ENCODE data around the gene HERC5.
A peak's percentile ranks its signal among the peaks of the same experiment; 100 is the strongest.
"Not testable (repeated sequence)": the region's sequence is repeated elsewhere in the genome, so short reads cannot be mapped to it uniquely, and the experiment has no call there.

HERC5 gene

GRCh38 chr4:88522702-88523324 is 65.9 kb downstream of the HERC5 start:
- DNase-seq (ENCODE audit: low spot score) = peak; percentile 17

DNA sequence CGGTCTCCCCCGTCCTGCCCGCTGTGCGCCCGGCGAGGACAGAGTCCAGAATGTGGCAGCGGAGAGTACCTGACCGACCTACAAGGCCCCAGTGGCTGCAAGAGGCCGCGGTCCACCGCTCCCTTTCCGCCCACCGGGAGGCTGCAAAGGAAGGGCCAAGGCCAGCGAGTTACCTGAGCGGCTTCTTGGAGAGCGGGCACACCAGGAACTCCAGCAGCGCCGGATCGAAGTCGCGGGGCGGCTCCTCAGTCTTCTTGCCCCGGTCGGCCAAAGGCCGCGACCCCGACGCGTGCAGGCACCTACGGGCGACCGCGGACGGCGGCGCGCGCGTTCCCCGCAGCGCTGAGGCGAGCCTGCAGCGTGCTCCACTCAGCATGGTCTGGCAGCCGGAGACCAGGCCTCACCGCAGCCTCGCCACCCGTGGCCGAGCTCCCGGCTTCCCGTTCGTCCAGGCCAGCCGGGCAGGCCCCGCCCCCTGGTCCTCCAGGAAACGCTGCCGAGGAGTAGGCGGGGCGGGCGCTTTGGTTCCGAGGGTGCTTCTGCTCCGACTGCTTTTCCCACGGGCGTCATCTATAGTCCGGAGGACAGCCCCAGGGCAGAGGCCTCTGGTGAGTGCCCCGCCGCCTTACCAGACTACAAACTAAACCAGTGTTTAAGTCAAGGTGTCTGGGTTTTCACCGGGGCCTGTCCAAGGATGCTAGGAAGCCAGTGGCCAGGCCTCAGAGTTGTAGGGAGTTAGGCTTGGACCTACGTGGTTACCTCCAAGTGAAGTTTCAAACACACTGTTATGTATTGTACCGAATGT is 66.6 kb downstream of the HERC5 start, which contains the start of gene PYURF:
Gene PYURF (minus strand): TSS at position 452 of the 805 bp plus-strand sequence. CDS start 76 bp downstream, at position 376.
- peak; percentile 95 for DNase-seq (ENCODE audit: low spot score)

GRCh38 chr4:88524171-88524570 is 67.3 kb downstream of the HERC5 start:
- no peak for DNase-seq (ENCODE audit: low spot score)

- DNase-seq (ENCODE audit: low spot score) = peak; percentile 13
Measured at GRCh38 chr4:88526221-88526815, 69.4 kb downstream of the HERC5 start.

DNA sequence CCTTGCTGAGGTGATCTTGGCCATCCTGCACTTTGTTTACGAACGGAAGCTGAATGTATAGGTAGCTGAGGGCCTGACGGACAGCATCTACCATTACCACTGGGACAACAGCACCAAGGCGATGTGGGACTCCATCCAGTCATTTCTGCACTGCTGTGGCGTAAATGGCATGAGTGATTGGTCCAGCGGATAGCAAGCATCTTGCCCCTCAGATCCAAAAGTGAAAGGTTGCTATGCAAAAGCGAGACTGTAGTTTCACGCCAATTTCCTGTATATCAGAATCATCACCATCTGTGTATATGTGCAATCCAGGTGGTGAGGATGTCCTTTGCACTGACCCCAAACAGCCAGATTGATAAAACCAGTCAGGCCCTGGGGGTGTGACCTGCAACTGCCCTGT is 70.9 kb downstream of the HERC5 start:
- DNase-seq (ENCODE audit: low spot score) = no peak

DNA sequence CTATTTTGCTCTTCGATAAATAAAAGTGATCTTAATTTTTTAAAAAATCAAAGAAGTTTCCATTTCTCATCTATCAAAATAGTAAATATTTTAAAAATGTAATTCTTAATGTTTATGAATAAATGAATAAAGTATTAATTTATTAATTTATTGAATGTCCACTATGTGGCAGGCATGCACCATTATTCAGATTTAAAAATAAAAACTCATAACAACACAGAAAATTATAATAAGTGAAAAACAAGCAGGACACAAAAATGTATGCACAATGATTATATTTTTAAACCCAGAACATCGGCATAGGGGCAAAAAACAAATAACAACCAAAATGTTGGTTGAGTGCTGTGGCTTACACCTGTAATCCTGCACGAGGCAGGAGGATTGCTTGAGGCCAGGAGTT is 71.9 kb downstream of the HERC5 start:
- no peak for DNase-seq (ENCODE audit: low spot score)

- no peak for DNase-seq (ENCODE audit: low spot score)
Measured at GRCh38 chr4:88531549-88531948, 74.6 kb downstream of the HERC5 start.

GRCh38 chr4:88533088-88533790 is 76.3 kb downstream of the HERC5 start:
- DNase-seq (ENCODE audit: low spot score) = peak; percentile 36

GRCh38 chr4:88533937-88534750 is 77.2 kb downstream of the HERC5 start:
- DNase-seq (ENCODE audit: low spot score) = peak; percentile 70

DNA sequence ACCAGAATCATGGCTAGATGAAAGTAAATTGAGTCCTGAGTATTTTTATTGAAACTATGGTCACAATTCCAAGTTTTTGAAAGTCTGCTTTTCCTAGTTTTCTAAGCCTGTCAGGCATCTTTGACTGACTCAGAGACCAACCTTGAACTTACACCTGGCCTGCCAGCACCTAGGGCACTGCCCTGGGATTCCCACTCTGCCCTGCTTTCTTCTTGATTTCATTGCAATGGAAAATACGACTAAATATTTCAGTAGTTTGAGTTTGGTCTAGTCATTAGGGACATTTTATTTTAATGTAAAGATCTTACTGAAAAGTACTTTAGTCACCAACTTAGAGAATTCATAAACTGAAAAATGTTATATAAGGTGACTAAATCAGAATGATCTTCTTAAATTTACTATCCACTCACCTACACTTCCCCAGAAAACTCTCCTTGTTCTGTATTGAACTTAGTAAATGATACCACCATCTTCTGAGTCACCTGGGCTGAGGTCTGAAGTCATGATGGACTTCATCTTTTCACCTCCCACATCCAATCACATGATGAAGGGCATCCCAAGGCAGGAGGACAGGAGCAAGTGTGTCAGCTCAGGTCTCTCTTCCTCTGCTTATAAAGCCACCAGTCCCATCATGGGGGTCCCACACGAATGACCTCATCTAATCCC is 78.3 kb downstream of the HERC5 start:
- DNase-seq (ENCODE audit: low spot score) = no peak

DNA sequence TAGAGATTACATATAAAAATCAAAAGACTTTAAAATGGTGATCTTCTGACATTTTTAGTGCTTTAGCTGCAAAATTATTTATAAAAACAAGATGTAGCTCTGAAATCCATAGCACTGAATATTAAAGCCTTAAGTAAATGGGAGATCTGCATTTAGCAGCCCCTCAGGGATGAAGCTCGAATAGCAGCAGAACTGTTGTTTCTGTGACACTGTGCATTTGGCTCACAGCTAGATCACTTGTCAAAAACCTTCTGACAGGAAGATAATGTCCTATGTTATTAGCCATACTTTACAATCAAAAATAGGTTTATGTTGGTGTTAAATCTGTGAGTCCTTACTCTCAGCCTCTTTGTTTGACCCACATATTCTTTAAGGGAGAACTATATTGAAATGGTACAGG is 80.8 kb downstream of the HERC5 start:
- DNase-seq (ENCODE audit: low spot score) = no peak

DNA sequence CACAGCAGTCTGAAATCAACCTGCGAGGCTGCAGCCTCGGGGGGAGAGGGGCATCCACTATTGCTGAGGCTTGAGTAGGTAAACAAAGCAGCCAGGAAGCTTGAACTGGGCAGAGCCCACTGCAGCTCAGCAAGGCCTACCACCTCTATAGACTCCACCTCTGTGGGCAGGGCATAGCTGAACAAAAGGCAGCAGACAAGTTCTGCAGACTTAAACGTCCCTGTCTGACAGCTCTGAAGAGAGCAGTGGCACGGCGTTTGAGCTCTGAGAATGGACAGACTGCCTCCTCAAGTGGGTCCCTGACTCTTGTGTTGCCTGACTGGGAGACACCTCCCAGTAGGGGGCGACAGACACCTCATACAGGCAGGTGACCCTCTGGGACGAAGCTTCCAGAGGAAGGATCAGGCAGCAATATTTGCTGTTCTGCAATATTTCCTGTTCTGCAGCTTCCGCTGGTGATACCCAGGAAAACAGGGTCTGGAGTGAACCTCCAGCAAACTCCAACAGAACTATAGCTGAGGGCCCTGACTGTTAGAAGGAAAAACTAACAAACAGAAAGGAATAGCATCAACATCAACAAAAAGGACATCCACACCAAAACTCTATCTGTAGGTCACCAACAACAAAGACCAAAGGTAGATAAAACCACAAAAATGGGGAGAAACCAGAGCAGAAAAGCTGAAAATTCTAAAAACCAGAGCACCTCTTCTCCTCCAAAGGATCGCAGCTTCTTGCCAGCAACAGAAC is 82.6 kb downstream of the HERC5 start:
- DNase-seq (ENCODE audit: low spot score) = not testable (repeated sequence)

DNA sequence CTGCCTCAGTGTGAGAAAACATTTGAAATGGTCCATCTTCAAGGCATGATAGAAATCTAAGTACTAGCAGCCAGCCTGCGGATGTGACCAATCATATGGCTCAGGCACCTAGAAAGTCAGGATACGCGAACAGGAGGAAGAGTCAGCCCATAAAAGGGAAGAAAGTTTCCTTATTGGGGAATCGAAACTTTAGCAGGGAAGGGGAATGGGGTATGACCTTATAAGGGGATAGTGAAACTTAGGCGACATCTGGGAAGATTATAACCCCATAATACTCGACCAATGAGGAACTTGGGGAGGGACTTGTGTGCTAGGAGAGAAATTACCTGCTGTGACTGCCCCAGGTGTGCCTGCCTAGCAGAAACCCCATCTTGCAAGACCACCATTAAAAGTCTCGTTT is 92.9 kb downstream of the HERC5 start:
- no peak for DNase-seq (ENCODE audit: low spot score)

All from AG08395 (cell line).